ENCODE data around the gene IFFO2.

The IFFO2 gene

DNA sequence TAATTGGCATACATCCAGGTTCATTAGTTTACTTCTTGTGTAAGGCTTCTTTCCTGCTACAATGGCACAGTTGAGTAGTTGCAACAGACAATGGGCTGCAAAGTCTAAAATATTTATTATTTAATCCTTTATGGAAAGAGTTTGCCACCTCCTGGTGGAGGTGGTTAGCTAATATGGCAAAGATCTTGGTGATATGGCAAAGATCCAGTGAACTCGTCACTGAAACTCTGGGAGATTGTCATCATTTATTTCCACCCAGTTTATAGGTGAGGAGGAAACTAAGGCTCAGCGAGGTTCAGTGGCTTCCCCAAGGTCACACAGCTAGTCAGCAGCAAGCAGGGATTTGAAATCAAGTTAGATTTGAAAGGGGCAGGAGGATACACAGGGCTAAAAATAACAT is 16.1 kb upstream of the IFFO2 start:
- peak; percentile 14 for DNase-seq (ENCODE audit: low spot score)

DNA sequence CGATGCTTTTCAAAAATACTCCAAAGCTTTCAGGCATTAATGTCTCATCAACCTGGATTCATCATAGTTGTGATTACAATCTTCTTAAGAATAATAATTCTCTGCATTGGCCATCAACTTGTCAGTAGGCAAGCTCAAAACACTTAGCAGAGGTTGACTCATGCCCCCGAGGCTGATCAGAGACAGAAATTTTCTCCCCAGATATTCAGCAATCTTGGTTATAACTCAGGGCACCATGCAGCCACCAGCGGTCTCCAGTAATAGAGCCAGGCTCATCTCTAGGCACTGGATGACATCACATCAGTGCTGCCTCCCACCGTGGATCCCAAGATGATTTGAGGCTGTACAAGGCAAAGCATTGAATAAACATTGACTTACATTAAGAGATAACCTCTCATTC is 14.3 kb upstream of the IFFO2 start:
- no peak for DNase-seq (ENCODE audit: low spot score)

GRCh38 chr1:18970358-18970757 is 13.9 kb upstream of the IFFO2 start:
- no peak for DNase-seq (ENCODE audit: low spot score)

DNA sequence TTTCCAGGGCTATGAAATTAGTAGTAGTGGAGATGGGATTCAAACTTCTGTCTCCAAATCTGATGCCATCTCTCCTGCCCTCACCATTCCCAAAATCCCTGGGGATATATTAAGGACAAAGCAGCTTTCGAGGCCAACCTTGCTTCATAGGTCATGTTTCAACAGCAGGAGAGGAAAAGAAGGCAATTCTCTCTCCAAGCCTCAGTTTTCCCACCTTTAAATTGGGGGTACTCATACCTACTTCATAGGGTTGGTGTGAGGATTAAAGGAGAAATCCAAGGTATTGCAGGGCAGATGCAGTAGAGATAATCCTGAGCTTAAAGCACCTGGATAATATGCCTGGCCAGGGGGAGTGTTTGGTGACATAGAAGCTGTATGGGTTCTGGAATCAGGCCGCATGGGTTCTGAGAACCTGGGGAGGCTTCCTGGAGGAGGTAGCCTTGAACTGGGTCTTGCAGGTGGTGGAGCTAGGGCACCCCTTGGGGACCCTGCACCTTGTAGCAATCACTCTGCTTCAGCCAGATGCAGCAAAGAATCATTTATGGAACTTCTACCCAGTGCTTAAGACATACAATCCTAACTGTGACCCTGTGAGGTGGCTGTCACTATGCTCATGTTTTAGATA is 10.7 kb upstream of the IFFO2 start:
- no peak for DNase-seq (ENCODE audit: low spot score)

DNA sequence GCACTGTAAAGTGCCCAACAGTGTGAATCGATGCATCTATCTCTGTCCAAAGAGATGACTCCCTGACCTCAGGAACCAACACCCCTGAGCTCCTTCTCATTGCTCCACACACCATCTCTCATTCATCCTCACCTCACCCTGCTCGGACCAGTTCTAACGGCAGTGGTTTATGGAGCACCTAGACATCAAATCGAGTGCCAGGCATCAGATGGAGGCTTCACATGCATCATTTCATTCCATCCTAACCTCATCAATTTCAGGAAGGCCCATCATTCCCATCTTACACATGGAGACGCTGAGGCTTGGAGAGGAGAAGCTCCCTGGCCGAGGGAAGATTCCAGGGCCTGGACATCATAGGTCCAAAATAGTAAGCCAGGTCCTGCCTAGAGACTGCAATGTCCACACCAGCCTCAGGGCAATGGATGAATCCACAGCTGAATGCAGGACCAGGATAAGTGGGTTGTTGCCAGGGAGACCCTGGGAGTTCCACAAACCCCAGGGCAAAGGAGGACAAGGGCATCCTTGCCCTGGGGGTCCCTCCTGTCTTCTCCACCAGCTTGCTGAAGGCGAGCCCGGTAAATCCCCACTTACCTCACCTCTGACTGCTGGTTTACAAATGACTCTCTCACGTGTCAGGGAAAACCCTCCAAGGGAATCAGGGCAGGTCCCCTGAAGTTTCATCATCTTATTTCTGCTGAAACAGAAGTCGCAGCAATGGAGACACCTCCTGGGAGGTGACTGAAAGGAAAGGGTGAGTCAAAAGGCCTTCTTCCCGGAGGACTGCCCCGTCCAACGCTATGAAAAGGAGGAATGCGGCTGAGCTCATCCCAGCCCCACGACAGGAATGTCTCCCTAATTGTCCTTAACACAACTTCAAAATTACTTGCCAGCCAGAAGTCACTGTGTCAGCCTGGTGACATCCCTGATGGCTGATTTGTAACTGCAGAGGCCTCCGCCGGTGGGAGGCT is 9.0 kb upstream of the IFFO2 start:
- DNase-seq (ENCODE audit: low spot score): peak; percentile 18

DNA sequence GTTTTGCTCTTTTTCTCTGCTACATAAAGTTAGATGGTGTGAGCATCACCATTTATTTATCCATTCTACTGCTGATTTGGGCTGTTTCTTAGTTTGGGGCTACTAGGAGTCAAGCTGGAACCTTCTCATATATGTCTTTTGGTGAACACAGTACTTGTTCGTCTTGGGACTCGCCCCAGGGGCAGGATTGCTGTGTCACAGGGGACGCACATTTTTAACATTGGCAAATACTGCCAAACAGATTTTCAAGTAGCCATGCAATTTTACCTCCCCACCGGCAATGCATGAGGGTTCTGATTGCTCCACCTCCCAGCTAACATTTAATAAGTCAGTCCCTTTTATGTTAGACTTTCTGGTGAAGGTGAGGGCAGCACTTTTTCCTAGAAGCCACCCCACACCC is 7.5 kb upstream of the IFFO2 start:
- no peak for DNase-seq (ENCODE audit: low spot score)

- no peak for DNase-seq (ENCODE audit: low spot score)
Measured at GRCh38 chr1:18962855-18963737, 6.6 kb upstream of the IFFO2 start.

DNA sequence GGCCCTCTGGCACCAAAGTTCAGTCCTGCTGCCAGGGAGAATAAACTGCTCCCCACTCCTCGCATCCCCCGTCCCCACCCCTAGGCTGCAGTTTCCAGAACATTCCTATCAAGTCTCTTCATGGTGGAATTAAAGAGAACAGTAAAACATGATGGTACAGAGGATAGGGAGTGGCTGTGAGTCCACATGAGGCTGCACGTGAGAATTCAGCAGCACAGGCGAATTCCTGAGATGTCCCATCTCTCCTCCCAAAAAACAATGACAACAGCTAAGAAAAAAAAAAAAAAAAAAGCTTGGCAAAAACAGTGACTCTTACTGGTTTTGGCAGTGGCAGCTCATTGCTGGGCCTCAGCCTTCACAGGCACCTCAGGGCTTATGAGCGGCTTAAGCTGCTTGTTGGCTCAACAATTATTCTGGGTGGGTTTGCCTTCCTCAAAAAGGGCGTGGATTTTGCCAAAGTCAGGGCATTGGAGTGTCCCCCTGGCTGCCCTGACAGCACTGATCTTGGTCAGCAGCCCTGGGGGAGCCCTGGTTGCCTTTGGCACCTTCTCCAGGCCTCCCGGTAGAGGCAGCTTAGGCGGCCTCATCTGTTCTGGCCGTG is 5.7 kb upstream of the IFFO2 start:
- no peak for DNase-seq (ENCODE audit: low spot score)

DNA sequence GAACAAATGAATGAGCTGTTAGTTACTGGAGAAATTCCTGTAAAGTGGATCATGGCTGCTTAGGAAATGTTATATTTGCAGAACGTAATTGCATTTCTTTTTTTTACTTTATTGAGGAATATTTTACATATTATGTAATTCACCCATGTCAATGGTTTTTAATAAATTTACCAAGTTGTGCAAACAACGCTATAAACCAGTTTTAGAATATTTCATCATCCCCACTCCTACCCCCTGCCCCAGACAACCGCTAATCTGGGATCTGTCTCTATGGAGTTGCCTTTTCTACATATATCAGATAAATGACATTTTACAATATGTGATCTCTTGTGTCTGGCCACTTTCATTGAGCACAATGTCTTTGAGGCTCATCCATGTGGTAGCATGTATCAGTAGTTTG is 4.3 kb upstream of the IFFO2 start:
- DNase-seq (ENCODE audit: low spot score): no peak

- DNase-seq (ENCODE audit: low spot score): no peak
Measured at GRCh38 chr1:18960409-18960808, 3.9 kb upstream of the IFFO2 start.

DNA sequence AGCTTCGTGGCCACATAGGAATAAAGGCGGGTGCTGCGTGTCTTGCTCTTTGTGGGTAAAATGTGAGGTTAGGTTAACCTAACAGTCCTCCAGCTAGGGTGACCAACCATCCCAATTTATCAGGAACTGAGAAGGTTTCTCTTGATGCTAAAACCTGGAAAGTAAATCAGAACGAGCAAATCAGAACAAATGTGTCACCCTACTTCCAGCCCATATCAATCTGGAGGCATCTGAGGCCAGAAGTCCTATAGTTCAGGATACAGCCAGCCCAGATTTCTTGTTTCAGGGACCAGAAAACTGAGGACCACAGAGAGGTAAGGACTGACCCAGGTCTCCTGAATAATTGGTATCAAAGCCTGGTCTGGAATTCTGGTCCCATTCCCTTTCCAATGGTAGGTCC is 3.1 kb upstream of the IFFO2 start:
- DNase-seq (ENCODE audit: low spot score): no peak

DNA sequence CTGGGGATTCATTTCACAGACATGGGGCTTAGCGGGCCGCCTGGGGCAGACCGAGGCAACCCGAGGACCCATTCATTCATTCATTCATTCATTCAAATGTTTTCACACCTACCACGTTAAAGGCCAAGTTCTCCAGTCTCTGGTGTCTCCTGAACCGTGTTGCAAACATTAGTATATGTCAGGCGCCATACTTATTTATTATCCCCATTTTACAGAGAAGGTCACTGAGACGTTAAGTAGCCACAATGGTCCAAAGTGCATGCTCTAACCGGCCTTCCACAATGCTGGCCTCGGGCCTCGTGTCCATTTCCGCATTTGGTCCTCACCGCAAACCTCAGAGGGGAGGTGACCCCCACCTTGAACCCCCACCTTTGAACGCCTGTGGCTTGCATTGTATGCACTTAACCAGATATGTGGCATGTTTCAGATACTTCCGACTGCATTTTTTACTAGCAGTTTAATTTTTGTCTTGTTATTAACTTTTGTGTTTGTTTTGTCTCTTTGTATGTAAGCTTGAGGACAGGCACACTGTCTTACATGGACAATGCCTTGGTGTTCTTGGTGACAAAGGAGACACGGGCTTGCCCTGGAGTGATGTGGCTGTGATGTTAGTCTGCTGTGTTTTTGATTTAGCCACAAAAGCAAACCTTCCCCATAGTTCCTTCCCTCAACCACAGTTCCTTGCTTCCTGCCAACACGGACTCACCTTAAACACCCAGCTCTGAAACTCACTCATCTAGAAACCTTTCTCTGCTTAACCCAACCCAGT is 1.2 kb upstream of the IFFO2 start:
- DNase-seq (ENCODE audit: low spot score): no peak

- DNase-seq (ENCODE audit: low spot score): no peak
Measured at GRCh38 chr1:18957136-18957521, 653 bp upstream of the IFFO2 start.

DNA sequence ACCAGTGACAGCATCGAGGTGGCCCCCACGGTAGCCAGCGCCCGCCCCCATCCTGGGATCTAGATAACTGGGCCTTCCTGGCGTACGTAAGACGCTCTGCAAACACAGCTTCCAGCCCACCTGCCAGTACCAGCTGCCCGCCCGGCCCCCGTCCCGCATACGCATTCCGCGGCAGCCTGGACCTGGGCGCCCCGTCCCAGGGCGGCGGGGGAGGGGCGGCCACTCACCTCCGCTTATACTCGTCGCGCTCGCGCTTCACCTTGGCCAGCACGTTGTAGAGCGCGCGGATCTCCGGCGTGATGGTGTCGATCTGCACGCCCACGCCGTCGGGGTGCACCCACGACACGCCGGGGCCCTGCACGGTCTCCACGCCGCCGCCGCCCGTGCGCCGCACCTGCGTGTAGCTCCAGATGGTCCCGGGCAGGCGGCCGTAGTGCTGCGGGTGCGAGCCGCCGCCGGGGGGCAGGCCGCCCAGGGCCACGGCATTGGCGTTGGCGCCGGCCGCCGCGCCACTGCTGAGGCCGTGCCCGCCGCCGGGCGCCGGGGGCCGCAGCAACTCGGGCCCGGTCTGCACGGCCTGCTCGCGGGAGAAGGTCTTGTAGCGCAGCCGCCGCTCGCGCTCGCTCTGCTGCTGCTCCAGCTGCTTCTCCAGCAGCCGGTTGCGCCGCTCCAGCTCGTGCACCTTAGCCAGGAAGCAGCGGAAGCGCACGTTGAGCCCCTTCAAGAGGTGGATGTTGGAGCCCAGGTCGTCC is 859 bp downstream of the IFFO2 start:
- DNase-seq (ENCODE audit: low spot score): peak; percentile 58

DNA sequence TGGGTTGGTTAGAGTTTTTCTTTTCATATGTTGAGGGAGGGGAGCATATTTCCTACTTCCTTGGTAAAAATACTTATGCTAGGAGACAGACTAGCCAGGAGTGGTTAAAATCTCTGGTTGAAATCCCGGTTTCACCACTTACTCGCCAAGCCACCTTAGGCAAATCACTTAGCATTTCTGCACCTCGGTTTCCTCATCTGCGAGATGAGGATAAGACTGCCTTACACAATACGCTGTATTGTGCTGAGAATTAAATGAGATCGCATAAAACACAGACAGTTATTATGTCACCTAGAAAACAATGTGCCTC is 1.4 kb downstream of the IFFO2 start:
- no peak for DNase-seq (ENCODE audit: low spot score)

DNA sequence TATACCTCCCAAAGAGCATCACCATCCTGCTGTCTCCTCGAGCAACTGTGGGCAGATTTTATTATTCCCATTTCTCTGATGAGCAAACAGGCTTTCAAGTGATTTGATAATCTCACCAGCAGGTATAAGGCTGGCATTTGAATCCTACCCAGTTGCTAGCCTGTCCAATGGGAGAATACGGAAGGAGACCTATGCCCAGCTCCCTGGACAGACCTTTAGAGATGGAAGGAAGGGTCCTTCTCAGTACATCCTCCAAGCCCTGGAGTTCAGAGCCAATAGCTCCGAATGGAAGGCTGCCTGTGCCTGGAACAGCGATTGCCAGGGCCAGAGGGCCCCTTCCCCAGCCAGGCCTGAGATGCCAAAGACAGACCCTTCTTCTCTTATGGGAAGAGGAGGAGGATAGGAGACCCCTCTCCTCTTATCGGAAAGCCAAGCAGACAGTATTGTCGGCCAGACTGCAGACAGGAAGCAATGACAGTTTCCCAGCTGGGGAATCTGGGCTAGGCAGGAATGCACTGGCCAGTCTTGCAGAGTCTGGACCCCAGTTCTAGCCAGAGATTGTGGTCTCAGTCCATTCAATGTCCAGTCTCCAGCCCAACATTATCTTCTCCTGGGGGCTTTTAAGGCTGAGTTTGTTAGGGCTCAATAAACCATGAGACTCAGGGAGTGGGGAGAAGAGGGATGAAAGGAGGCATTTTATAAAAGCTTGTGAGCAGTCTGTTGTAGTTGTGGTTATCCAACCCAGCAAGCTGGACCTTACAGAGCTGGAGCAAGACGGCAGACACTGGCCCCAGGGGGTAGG is 2.0 kb downstream of the IFFO2 start:
- DNase-seq (ENCODE audit: low spot score): no peak

GRCh38 chr1:18953731-18954231 is 2.7 kb downstream of the IFFO2 start:
- no peak for DNase-seq (ENCODE audit: low spot score)

GRCh38 chr1:18951818-18952391 is 4.6 kb downstream of the IFFO2 start:
- DNase-seq (ENCODE audit: low spot score): no peak

DNA sequence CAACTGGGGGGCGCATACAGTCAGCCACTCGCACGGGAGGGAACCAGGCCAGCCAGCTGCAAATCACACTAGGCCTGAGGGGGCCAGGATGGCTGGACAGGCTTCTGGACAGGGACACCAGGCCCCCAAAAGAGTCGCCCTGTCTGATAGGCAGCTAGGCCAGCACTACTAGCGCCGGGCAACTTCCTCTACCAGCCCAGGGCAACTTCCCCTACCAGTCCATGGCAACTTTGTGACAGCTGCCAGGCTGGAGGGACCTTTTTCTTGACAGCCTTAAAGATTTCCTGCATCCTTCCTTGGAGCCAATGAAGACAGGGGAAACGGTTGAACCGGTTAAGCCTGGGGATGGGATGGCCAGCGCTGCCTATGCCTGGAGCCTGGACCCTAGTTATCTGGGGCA is 5.1 kb downstream of the IFFO2 start:
- no peak for DNase-seq (ENCODE audit: low spot score)

Data from LoVo (cell line).